ENCODE results near the gene CSGALNACT2. TPM values are rescaled to one million over a fixed set of nuclear protein-coding genes. Genes with fewer than 3 reads are reported as not detected.

Gene CSGALNACT2
- total and polyA plus RNA-seq, 2 donors: 16.1 to 21.2 TPM

DNA sequence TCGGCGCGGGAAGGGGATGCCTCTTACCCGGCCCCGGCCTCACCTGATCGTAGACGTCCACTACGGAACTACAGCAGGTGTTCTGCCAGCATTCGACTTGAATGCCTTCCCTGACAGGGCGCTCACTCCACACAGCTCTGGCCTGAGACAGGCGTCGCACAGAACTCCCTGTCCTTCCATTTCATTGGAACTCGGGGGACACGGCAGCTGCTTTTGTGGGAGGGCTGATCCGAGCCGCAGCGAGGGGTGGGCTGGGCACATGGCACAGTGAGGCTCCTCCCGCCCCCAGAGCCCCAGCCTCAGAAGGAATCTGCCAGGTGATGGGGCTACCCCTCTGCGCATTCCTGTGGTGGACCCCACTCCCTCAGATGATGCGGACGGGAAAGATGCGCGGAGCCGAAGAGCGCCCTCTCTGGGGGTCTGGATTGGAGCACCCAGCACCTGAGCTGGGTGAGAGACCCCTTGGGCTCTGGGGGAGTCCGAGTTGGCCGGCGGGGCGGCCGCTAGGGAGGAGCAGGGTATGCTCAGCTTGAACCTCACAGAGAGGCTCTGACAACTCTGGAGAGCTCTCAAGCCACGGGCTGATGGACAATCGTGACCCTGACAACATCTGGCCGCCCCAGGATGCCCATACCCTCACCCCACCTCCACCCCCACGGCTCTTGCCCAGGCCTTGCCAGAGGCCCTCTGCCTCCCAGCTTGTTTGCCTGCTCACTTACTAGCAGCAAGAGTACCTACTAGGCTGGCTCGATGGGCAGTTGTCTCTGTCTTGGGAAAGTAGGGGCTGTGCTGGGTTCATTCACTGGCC, 92.1 kb downstream of the CSGALNACT2 start:
- peak overlapping the region in 1 of 2 donors; percentile 41 for H3K4me3 ChIP-seq (ENCODE audit: low read length in 2 of 2)
- peaks cover 25 to 37% of the 10 kb centered on the region in 2 donors for H3K4me1 ChIP-seq (ENCODE audit: control insufficient read depth in 2 of 2, insufficient read depth in 2 of 2, low read length in 2 of 2)
- no peaks in the 10 kb centered on the region for H3K36me3 ChIP-seq (ENCODE audit: control insufficient read depth in 2 of 2, insufficient read depth in 2 of 2, low read length in 1 of 2)
- H3K9me3 ChIP-seq (ENCODE audit: control insufficient read depth in 2 of 2, insufficient read depth in 1 of 2, low read length in 1 of 2): no peaks in the 10 kb centered on the region
- WGBS: 48% methylated on average over 35 of the region's 35 CpGs
- H3K27ac ChIP-seq (ENCODE audit: low read depth in 1 of 2, low read length in 1 of 2): no peak overlapping the region
- DNase-seq (ENCODE audit: low read depth in 6 of 9, low spot score in 9 of 9): peak in 1 of 9 donors; percentile 12
- peaks cover 8 to 51% of the 10 kb centered on the region in 2 donors for H3K27me3 ChIP-seq (ENCODE audit: control insufficient read depth in 2 of 2, insufficient read depth in 1 of 2, low read length in 1 of 2)

DNA sequence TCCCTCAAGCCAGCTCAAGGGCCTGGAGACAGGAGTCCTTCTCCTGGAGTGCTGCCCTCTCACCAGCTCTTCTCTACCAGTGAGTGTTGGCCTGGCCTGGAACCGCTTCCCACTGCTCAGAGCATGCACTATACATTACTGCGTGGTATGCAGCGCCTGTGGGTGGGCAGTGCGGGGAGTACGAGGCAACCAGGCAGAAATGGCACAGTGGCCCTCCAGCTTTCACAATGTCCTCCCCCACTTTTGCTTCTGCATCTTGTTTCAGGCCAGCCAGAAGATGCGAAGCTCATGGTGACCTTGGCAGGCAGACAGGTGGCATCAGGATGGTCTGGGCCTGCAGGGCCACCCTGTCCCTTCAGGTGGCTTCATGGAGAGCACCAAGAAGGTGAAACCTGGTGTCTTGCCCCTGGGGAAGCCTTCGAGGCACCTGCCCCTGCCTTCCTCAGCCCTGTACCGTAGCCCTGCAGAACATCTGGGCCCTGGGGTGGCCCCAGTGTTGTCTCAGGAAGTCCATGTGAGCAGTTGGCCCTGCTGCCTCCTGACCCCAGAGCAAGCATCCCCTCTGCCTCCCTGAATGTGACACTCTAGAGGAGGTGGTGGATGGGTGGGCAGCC, 92.8 kb downstream of the CSGALNACT2 start:
- peaks cover 8 to 46% of the 10 kb centered on the region in 2 donors for H3K27me3 ChIP-seq (ENCODE audit: control insufficient read depth in 2 of 2, insufficient read depth in 1 of 2, low read length in 1 of 2)
- H3K4me3 ChIP-seq (ENCODE audit: low read length in 2 of 2): no peak overlapping the region
- WGBS: 75% methylated on average over 8 of the region's 8 CpGs
- no peaks in the 10 kb centered on the region for H3K36me3 ChIP-seq (ENCODE audit: control insufficient read depth in 2 of 2, insufficient read depth in 2 of 2, low read length in 1 of 2)
- H3K27ac ChIP-seq (ENCODE audit: low read depth in 1 of 2, low read length in 1 of 2): peak overlapping the region in 1 of 2 donors; percentile 62
- H3K4me1 ChIP-seq (ENCODE audit: control insufficient read depth in 2 of 2, insufficient read depth in 2 of 2, low read length in 2 of 2): peaks cover 25 to 37% of the 10 kb centered on the region in 2 donors
- DNase-seq (ENCODE audit: low read depth in 6 of 9, low spot score in 9 of 9): no peak
- H3K9me3 ChIP-seq (ENCODE audit: control insufficient read depth in 2 of 2, insufficient read depth in 1 of 2, low read length in 1 of 2): no peaks in the 10 kb centered on the region

DNA sequence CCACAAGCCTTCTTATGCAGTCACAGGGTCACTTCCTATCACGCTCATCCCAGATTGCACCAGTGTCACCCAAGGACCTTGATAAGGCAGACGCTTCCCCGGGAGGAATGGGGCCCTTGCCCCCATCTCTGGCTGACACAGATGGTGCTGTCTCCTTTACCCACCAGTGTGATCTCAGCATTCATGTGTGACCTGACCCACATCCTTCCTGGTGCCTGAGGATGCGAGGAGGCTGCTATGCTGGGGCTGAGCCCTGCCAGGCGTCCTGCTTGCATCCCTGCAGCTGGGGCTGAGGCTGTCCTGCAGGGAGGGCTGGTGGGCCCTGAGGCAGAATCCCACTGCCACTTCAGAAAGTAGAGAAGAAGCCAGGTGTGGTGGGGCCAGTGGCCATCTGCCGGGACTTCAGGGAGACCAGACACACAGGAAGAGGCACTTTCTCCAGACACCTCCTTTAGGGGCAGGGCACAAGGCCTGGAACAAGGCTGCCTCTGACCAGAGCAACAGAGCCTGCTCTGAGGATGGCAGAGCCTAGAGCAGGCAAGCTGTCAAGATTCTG, 93.4 kb downstream of the CSGALNACT2 start:
- H3K4me1 ChIP-seq (ENCODE audit: control insufficient read depth in 2 of 2, insufficient read depth in 2 of 2, low read length in 2 of 2): peaks cover 25 to 37% of the 10 kb centered on the region in 2 donors
- DNase-seq (ENCODE audit: low read depth in 6 of 9, low spot score in 9 of 9): peak in 8 of 9 donors; percentile 19 to 78 (median 38)
- 8% methylated on average over 6 of the region's 6 CpGs for WGBS
- H3K27me3 ChIP-seq (ENCODE audit: control insufficient read depth in 2 of 2, insufficient read depth in 1 of 2, low read length in 1 of 2): peaks cover 8 to 43% of the 10 kb centered on the region in 2 donors
- no peak overlapping the region for H3K4me3 ChIP-seq (ENCODE audit: low read length in 2 of 2)
- no peaks in the 10 kb centered on the region for H3K9me3 ChIP-seq (ENCODE audit: control insufficient read depth in 2 of 2, insufficient read depth in 1 of 2, low read length in 1 of 2)
- H3K36me3 ChIP-seq (ENCODE audit: control insufficient read depth in 2 of 2, insufficient read depth in 2 of 2, low read length in 1 of 2): no peaks in the 10 kb centered on the region
- H3K27ac ChIP-seq (ENCODE audit: low read depth in 1 of 2, low read length in 1 of 2): peak overlapping the region in 1 of 2 donors; percentile 62

DNA sequence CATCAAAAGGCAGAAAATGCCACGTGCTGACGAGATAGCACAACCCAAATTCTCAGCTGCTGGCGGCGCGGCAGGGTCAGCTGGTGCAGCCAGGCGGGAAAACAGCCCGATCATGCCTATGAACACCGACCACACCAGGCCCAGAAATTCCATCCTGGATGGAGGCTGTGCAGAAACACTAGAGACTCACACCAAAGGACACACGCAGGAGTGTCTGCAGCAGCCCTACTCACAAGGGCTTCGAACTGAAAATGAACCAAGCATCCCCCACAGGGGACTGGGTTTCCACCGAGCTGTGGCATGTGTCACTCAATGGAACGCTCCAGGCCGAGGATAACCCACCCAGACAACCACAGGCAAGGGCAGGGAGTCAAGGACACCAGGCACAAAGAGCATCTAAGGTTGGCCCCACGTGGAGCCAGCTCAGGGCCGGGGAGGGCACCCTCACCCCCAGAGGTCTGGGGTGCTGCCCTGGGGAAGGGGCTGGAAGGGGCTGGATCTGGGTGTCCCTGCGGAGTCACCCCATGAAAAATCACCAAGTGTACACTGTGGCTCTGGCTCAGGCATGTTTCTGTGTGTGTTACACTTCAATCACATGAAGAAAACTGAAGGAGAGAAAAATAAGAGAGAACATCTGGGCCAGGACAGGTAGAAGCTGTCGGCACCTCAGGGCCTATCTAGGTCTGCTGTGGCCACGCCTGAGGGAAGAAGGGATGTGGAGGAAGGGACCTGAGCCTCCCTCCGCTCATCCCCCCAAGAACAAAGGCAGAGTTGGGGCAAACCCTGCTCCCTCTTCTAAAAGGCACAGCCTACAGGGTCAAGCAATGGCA, 95.6 kb downstream of the CSGALNACT2 start:
- H3K27ac ChIP-seq (ENCODE audit: low read depth in 1 of 2, low read length in 1 of 2): no peak overlapping the region
- 97% methylated on average over 19 of the region's 19 CpGs for WGBS
- DNase-seq (ENCODE audit: low read depth in 6 of 9, low spot score in 9 of 9): no peak
- H3K4me3 ChIP-seq (ENCODE audit: low read length in 2 of 2): no peak overlapping the region
- peaks cover 21 to 28% of the 10 kb centered on the region in 2 donors for H3K4me1 ChIP-seq (ENCODE audit: control insufficient read depth in 2 of 2, insufficient read depth in 2 of 2, low read length in 2 of 2)
- no peaks in the 10 kb centered on the region for H3K36me3 ChIP-seq (ENCODE audit: control insufficient read depth in 2 of 2, insufficient read depth in 2 of 2, low read length in 1 of 2)
- peaks cover 8 to 24% of the 10 kb centered on the region in 2 donors for H3K27me3 ChIP-seq (ENCODE audit: control insufficient read depth in 2 of 2, insufficient read depth in 1 of 2, low read length in 1 of 2)
- H3K9me3 ChIP-seq (ENCODE audit: control insufficient read depth in 2 of 2, insufficient read depth in 1 of 2, low read length in 1 of 2): no peaks in the 10 kb centered on the region

DNA sequence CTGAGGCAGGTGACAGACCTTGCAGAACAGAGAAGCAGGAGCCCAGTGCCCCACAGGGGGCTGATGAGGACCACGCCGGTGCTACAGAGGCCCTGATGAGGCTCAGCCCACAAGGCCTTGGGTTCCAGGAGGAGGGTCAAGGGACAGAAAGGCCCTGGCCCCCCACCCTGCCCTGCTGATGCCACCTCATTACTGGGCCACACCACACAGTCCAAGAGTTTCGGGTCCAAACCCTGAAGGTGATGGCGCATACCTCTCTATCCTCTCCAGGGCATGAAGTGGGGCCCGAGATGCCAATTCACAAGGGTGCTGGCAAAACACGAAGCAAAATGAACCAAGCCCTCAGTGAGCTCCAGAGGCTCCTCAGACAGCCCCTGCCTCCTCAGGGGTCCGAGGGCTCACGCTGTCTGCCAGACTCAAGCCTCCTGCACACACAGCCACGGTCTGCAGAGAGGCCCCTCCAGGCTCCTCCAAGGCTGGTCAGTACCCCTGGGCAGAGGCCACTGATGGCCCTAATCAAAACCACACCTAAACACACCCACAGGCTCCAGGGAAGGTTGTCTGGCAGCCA, 96.3 kb downstream of the CSGALNACT2 start:
- 96% methylated on average over 9 of the region's 9 CpGs for WGBS

More for the DNA sequence above, 96.3 kb downstream of the CSGALNACT2 start:
- Histone ChIP-seq H3K9me3 (ENCODE audit: control insufficient read depth in 2 of 2, insufficient read depth in 1 of 2, low read length in 1 of 2) (no peaks in the 10 kb centered on the region), H3K4me3 (ENCODE audit: low read length in 2 of 2) (no peak overlapping the region), H3K4me1 (ENCODE audit: control insufficient read depth in 2 of 2, insufficient read depth in 2 of 2, low read length in 2 of 2) (peaks cover 15 to 24% of the 10 kb centered on the region in 2 donors), H3K27ac (ENCODE audit: low read depth in 1 of 2, low read length in 1 of 2) (no peak overlapping the region), H3K36me3 (ENCODE audit: control insufficient read depth in 2 of 2, insufficient read depth in 2 of 2, low read length in 1 of 2) (no peaks in the 10 kb centered on the region), H3K27me3 (ENCODE audit: control insufficient read depth in 2 of 2, insufficient read depth in 1 of 2, low read length in 1 of 2) (peaks cover 2 to 17% of the 10 kb centered on the region in 2 donors)
- DNase-seq (ENCODE audit: low read depth in 6 of 9, low spot score in 9 of 9): no peak

Other genes starting within 250 kb of the CSGALNACT2 start
- gene RET, start 61.4 kb upstream of the CSGALNACT2 start, total RNA-seq: 0.33 TPM
- 0.37 TPM for gene RET, start 61.4 kb upstream of the CSGALNACT2 start, polyA plus RNA-seq
- gene RASGEF1A, start 128.6 kb downstream of the CSGALNACT2 start, total RNA-seq: 0.90 TPM
- gene RASGEF1A, start 128.6 kb downstream of the CSGALNACT2 start, polyA plus RNA-seq: 1.3 TPM
- 0.14 TPM for gene FXYD4, start 233.2 kb downstream of the CSGALNACT2 start, total RNA-seq
- 0.59 TPM for gene FXYD4, start 233.2 kb downstream of the CSGALNACT2 start, polyA plus RNA-seq